Spleen (tissue), 11 donors: ENCODE results near the gene MYO15A. TPM values are rescaled to one million over a fixed set of nuclear protein-coding genes. Genes with fewer than 3 reads are reported as not detected.
A peak's percentile ranks its signal among the peaks of the same experiment; 100 is the strongest.

ENCODE experiments used
- DNase-seq: peaks from one replicate; pipeline ENCODE4 v3.0.0-alpha.2; 2020
- H3K27ac ChIP-seq, 8 donors: fragments of 200-600 bp; sonication (generic) in 7 of 8; 1 replicate in 4 of 8; 2 replicates in 4 of 8; pipeline versions ENCODE4 v1.5.0 to v1.8.0; 2016 to 2021; ENCODE audit warnings: inconsistent platforms in 4 of 8, mild to moderate bottlenecking in 4 of 8, moderate library complexity in 1 of 8
- H3K27me3 ChIP-seq, 7 donors: fragments of 200-600 bp; sonication (generic) in 6 of 7; replicated peaks in 1 of 7; 1 replicate in 4 of 7; 2 replicates in 3 of 7; pipeline versions ENCODE4 v1.5.0 to v1.8.0; 2016 to 2021; ENCODE audit warnings: inconsistent platforms in 3 of 7, mild to moderate bottlenecking in 1 of 7
- H3K36me3 ChIP-seq, 6 donors: fragments of 200-600 bp; sonication (generic) in 5 of 6; 1 replicate in 4 of 6; 2 replicates in 2 of 6; pipeline versions ENCODE4 v1.5.0 to v1.8.0; 2016 to 2021; ENCODE audit warnings: inconsistent platforms in 2 of 6
- H3K4me1 ChIP-seq, 6 donors: fragments of 200-600 bp; sonication (generic) in 5 of 6; 1 replicate in 3 of 6; 2 replicates in 3 of 6; pipeline versions ENCODE4 v1.5.0 to v1.8.0; 2016 to 2021; ENCODE audit warnings: inconsistent platforms in 3 of 6
- H3K4me3 ChIP-seq, 8 donors: fragments of 200-600 bp; sonication (generic) in 7 of 8; 1 replicate in 4 of 8; 2 replicates in 4 of 8; pipeline versions ENCODE4 v1.5.0 to v1.8.0; 2016 to 2021; ENCODE audit warnings: inconsistent platforms in 4 of 8, mild to moderate bottlenecking in 4 of 8, moderate library complexity in 2 of 8
- H3K9me3 ChIP-seq, 8 donors: fragments of 200-600 bp; sonication (generic) in 7 of 8; 1 replicate in 4 of 8; 2 replicates in 4 of 8; pipeline versions ENCODE4 v1.5.0 to v1.8.0; 2016 to 2021; ENCODE audit warnings: inconsistent platforms in 4 of 8
- CTCF ChIP-seq, 11 experiments: fragments of 200-600 bp in 7 of 11; fragments of 450-650 bp in 4 of 11; sonication (generic) in 4 of 11; IDR thresholded peaks in 8 of 11; conservative IDR thresholded peaks in 3 of 11; 1 replicate in 7 of 11; 2 replicates in 4 of 11; pipeline versions ENCODE4 v1.4.0 to v1.8.0; 2016 to 2021; ENCODE audit warnings: antibody characterized with exemption in 11 of 11, inconsistent platforms in 4 of 11, mild to moderate bottlenecking in 1 of 11
- POLR2A ChIP-seq, 3 donors: fragments of 450-650 bp; IDR thresholded peaks; one replicate each; pipeline ENCODE4 v1.5.1; 2017; ENCODE audit warnings: antibody characterized with exemption in 3 of 3, mild to moderate bottlenecking in 1 of 3
- POLR2AphosphoS5 ChIP-seq, 3 donors: sonication (generic); formaldehyde crosslinking; IDR thresholded peaks; one replicate each; pipeline ENCODE4 v1.5.1; 2017; ENCODE audit warnings: antibody characterized with exemption in 3 of 3
- WGBS, 5 donors: extraction: QIAGEN DNeasy Blood & Tissue Kit in 3 of 5; methylation state at CpG; one replicate each; pipeline versions ENCODE4 v1.1.5 to v1.1.7; 2013 to 2018; 5-methylcytosine and 5-hydroxymethylcytosine counted together
- intact Hi-C: fragments of 100-400 bp; cut with DNase I; formaldehyde crosslinking; loops from one replicate; pipeline ENCODE4 v1.15.0; 2023; ENCODE audit warnings: low total_unique reads
- polyA plus RNA-seq, 3 donors: library from polyadenylated mRNA; stranded (reverse); fragments of 200-250 nt; gene quantifications; one replicate each; pipeline ENCODE4 v1.2.1, GENCODE V29; 2013
- total RNA-seq, 7 donors: library from RNA; depleted of rRNA in 3 of 7; stranded (reverse); fragments of >200 nt in 3 of 7; fragmentation: NEBNext Ultra II Directional in 4 of 7; extraction: Animal tissue kit (Norgen Biotek cat#: 25700) in 4 of 7; gene quantifications; one replicate each; pipeline versions ENCODE4 v1.1.0 to v1.2.1, GENCODE V29; 2016 to 2021
- donor health status: healthy with polysubstance abuse.
- donor health status: DM: no; HTN: no; CAD: no; lungs with moderate emphysema.
- donor health status: DM: no; HTN: no; CAD: no.
- donor health status: Bipolar disorder and iron deficiency.
- donor health status: healthy.
- donor health status: DM: no; HTN: no; CAD: no.
- donor health status: DM: yes; HTN: yes; CAD: no.

MYO15A gene
- total and polyA plus RNA-seq, 10 donors, result 0.26 to 1.9 (median 0.84) TPM

GRCh38 chr17:18181358-18181757 lies 72.8 kb downstream of the MYO15A start:
- 83 to 95% (median 89%) methylated on average over 5 of the region's 5 CpGs for WGBS, 5 donors
- no peaks in the 10 kb centered on the region for H3K9me3 ChIP-seq

GRCh38 chr17:18182110-18182977 lies 73.8 kb downstream of the MYO15A start:
- TF ChIP-seq CTCF (IDR thresholded peaks at IDR 0.05 in 8 of 11, conservative IDR thresholded peaks at IDR 0.05 in 3 of 11), result no peak
- no peak for TF ChIP-seq POLR2AphosphoS5 (IDR thresholded peaks at IDR 0.05)
- TF ChIP-seq POLR2A (IDR thresholded peaks at IDR 0.05), result no peak
- Histone ChIP-seq H3K9me3 (no peaks in the 10 kb centered on the region), H3K36me3 (peaks cover 0 to 10% (median 0%) of the 10 kb centered on the region in 6 donors), H3K4me1 (peaks cover 32 to 43% (median 37%) of the 10 kb centered on the region in 6 donors), H3K27me3 (no peaks in the 10 kb centered on the region), H3K27ac (peak overlapping the region; percentile 97 to 100 (median 98)), H3K4me3 (peak overlapping the region; percentile 73 to 94 (median 85))
- WGBS, 5 donors, result 23 to 41% (median 27%) methylated on average over 27 to 28 of the region's 28 CpGs
- intact Hi-C loops, result no loop called here
- DNase-seq, result no peak

More at GRCh38 chr17:18181358-18181757, 72.8 kb downstream of the MYO15A start:
- intact Hi-C loops, result no loop called here
- H3K27me3 ChIP-seq, result no peaks in the 10 kb centered on the region
- H3K4me3 ChIP-seq, result no peak overlapping the region
- peaks cover 0 to under 1% (median 0%) of the 10 kb centered on the region in 6 donors for H3K36me3 ChIP-seq
- no peak for DNase-seq
- peaks cover 22 to 33% (median 27%) of the 10 kb centered on the region in 6 donors for H3K4me1 ChIP-seq
- no peak for TF ChIP-seq CTCF (IDR thresholded peaks at IDR 0.05 in 8 of 11, conservative IDR thresholded peaks at IDR 0.05 in 3 of 11)
- no peak for TF ChIP-seq POLR2AphosphoS5 (IDR thresholded peaks at IDR 0.05)
- no peak for TF ChIP-seq POLR2A (IDR thresholded peaks at IDR 0.05)
- peak overlapping the region in 3 of 8 donors; percentile 97 to 98 (median 97) for H3K27ac ChIP-seq

GRCh38 chr17:18182978-18183333 lies 74.4 kb downstream of the MYO15A start:
- WGBS, 5 donors, result 0 to 2% (median 0%) methylated on average over 15 to 33 of the region's 33 CpGs
- H3K9me3 ChIP-seq, result no peaks in the 10 kb centered on the region
- peak overlapping the region; percentile 97 to 100 (median 98) for H3K27ac ChIP-seq
- intact Hi-C loops, result no loop called here
- peaks cover 38 to 49% (median 43%) of the 10 kb centered on the region in 6 donors for H3K4me1 ChIP-seq
- TF ChIP-seq POLR2AphosphoS5 (IDR thresholded peaks at IDR 0.05) (peak in 2 of 3 donors; percentile 76 to 80), POLR2A (IDR thresholded peaks at IDR 0.05) (peak in 1 of 3 donors; percentile 18), CTCF (IDR thresholded peaks at IDR 0.05 in 8 of 11, conservative IDR thresholded peaks at IDR 0.05 in 3 of 11) (peak in 1 of 11 experiments; percentile 23)
- peak overlapping the region; percentile 73 to 94 (median 85) for H3K4me3 ChIP-seq
- H3K36me3 ChIP-seq, result peaks cover 0 to 16% (median 0%) of the 10 kb centered on the region in 6 donors
- no peaks in the 10 kb centered on the region for H3K27me3 ChIP-seq
- DNase-seq, result peak; percentile 97
